HT-29 (cell line): ENCODE results near the gene BMX. TPM values are rescaled to one million over a fixed set of nuclear protein-coding genes. Genes with fewer than 3 reads are reported as not detected.

Source experiments
- DNase-seq: peaks from one replicate; pipeline ENCODE4 v3.0.0-alpha.2; 2015; ENCODE audit warnings: low spot score
- total RNA-seq: library from RNA; depleted of rRNA; stranded (reverse); fragments of >200 nt; shearing (Covaris generic); gene quantifications from 2 replicates; pipeline ENCODE4 v1.2.3, GENCODE V29; 2014; rRNA removed

The BMX gene
- not detected in 2 replicates for total RNA-seq

GRCh38 chrX:15500497-15500966, at the start of gene BMX:
Gene BMX (plus strand): TSS chrX:15500807. CDS start chrX:15508354, 7,547 bp downstream.
- no peak for DNase-seq

- no peak for DNase-seq
Observed at GRCh38 chrX:15451913-15452312, 48.7 kb upstream of the BMX start.

GRCh38 chrX:15464704-15465103, 35.9 kb upstream of the BMX start:
- no peak for DNase-seq

- no peak for DNase-seq
Observed at GRCh38 chrX:15465347-15465746, 35.3 kb upstream of the BMX start.

DNA sequence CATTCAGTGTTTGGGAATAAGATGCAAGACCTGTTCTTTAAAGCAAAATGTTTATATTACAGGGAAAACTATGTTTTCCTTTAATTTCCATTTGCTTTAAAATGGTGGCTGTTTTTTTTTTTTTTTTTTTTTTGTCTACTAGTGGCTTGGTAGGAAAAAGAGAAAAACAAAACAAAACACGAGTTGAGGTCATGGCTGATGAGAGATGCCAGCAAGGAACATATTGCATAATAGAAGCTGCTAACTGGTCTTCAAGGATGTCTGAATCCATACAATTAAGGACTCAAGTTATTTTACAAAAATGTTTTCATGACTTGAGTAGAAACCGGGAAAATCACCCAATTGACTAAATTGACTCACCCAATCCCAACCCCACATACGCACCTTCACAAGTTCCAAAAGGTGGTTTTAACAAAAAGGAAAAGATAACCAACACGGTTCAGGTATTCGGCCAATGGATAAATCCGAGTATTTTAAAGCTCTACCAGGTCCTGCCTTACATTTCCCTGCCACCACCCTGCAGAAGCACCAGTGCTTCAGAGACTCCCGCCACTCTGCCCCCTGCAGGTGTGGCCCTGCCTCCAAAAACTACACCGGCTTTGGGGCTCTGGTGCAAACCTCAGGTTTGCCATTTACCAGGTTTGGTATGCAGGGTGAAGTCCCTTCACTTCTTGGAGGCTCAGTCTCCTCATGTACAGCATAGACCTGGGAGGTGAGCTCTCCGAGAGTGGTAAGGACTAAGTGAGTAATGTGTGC, 34.5 kb upstream of the BMX start:
- no peak for DNase-seq

GRCh38 chrX:15468036-15468435, 32.6 kb upstream of the BMX start:
- DNase-seq, result peak; percentile 3

GRCh38 chrX:15469613-15470012, 31.0 kb upstream of the BMX start:
- DNase-seq, result no peak

DNA sequence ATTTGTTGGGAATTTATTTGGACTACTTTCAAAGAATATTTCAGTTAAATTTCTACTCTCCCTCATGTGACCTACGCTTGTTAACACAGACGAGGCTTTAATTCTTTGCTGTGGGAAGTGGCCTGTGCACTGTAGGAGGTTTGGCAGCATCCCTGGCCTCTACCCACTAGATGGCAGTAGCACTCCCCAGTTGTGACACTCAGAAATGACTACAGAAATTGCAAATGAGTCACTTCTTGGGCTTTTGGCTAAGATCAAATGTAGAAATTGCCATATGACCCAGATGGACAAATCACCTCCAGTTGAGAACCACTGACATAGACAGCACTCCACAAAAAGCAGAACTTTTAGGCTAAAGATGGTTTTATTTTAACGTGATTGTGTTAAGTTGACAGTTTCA, 29.6 kb upstream of the BMX start:
- peak; percentile 67 for DNase-seq

- no peak for DNase-seq
Observed at GRCh38 chrX:15472531-15472930, 28.1 kb upstream of the BMX start.

GRCh38 chrX:15474028-15474427, 26.6 kb upstream of the BMX start:
- DNase-seq, result no peak

DNA sequence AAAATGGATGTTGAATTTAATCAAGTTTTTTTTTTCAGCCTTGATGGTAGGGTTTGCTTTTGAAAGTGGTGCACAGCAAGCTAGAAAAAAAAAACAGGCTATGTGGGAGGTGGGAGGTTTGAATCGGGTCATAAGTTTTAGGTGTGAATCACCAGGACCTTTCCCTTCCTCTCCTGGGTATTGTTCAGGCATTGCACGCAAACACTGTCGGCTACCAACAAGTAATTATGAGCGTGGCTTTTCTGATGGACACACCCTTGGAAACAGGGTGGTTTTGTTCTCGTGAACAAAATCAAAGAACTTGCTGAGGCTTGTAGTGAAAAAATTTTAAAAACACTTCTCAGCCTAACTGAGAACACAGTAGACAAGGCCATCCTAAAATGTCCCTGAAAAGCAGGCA, 25.6 kb upstream of the BMX start:
- DNase-seq, result no peak

- DNase-seq, result no peak
Observed at GRCh38 chrX:15475486-15475885, 25.1 kb upstream of the BMX start.

GRCh38 chrX:15483891-15484290, 16.7 kb upstream of the BMX start:
- no peak for DNase-seq

DNA sequence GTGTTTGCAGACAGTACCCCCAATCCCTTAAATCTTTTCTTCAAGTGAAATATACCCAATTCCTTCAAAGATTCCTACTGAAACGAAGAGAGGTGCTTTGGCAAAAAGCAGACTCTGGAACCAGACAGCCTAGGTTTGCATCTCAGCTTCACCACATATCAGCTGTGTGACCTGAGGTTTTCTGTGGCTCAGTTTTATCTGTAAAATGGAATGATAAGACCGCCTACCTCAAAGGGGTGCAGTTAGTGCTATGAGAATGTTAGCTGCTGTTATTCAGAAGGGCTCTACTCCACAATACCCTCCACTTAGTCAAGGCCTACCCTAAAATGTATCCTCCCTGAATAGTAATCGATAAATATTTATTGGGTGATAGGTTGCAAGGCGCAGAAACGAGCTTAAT, 8.1 kb upstream of the BMX start:
- peak; percentile 1 for DNase-seq

DNA sequence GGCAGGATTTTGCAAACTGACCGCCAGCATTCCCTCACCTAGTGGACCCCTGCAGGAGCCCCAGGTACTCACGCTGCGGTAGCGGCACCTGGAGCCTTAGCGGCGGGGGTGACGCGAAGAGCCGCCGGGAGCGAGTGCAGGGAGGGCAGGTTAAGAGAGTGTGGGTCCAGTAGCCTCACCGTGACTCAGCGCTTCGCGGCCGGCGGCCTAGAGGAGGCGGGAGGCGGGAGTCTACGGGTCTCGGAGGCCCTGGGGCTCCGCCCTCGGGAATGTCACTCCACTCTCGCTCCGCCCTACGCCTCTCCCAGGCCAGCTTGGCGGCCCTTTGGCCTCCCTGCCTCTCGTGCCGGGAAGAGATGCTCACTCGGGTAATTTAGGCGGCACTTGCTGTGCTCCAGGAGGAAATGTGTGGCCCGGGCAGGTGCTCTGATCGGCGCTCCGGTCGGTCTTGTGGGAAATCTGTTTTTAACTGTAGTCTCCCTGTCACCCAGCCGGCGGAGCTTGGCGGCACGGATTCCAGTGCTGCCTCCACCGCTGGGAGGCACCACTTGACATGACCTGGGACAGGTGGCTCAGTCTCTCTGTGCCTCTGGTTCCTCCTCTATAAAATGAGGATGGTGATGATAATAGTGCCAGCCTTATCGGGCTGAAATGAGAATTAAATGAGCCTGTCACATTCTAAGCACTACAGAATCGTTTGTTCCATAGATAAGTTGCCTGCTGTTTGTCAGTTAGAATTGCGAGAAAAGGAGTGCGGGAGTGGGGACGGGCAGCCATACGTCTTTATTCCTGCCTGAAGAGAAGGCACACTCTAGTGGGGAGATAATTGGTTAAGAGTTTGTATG, 7.3 kb upstream of the BMX start, which contains the start of gene PIR:
TSS of gene PIR (minus strand) at position 216 of the 845 bp plus-strand sequence. CDS start 2,076 bp downstream, outside the sequence.
- peak; percentile 75 for DNase-seq

DNA sequence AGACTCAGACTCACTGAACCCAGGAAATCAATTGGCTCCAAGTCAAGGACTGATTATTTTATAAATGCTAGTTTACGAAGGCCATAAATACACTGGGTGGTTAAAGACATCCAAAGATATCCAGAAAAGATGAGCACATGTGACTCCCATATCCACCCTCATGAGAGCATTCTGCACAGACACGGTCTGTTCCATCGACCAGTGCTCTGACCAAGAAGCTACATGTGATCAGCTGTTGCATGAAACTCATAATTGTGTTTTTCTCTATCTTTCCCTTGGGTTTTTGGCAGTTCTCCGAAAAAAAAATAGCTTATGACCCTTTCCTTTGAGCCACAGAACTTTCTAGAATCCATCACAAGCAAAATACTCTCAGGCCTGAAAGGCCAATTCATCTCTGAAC, 4.8 kb upstream of the BMX start:
- DNase-seq, result no peak

GRCh38 chrX:15496824-15497223, 3.8 kb upstream of the BMX start:
- DNase-seq, result no peak

DNA sequence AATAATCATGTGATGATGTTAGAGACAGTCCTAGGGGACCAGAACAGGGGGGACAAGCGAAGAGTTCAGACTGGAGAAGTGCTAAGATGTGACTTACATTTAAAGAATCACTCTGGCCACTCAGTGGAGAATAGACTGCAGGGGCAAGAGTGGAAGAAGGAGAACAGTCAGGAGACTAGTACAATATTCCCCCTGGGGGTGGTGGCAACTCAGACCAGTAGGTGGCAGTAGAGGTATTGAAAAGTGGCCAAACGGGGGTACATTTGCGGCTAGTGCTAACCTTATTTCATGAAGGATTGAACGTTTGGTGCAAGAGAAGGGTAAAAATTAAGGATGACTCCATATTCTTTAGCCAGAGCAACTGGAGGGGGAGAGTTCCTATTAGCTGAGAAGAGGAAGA, 2.7 kb upstream of the BMX start:
- peak; percentile 60 for DNase-seq

- DNase-seq, result no peak
Observed at GRCh38 chrX:15498741-15499140, 1.9 kb upstream of the BMX start.

- no peak for DNase-seq
Observed at GRCh38 chrX:15499976-15500375, 631 bp upstream of the BMX start.

GRCh38 chrX:15501506-15501905, 899 bp downstream of the BMX start:
- no peak for DNase-seq

GRCh38 chrX:15504661-15505060, 4.1 kb downstream of the BMX start:
- DNase-seq, result no peak

DNA sequence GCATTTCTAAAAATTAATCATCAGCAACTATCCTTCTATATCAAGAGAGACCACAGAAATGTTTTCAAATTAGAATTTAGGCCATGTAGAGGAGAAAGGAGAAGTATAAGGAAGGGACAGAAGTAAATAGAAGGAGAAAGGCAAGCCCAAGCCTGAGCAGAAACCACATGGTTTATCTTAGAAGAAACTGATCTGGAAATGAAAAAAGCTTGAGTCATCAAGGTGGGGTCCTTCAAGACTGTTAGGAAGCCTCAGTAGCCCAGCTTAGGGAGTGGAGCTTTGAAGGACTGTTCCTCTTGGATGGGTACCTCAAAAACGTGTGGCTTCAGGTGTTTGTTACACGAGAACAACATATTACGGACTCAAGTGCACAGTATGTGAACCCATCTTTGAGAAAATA, 4.5 kb downstream of the BMX start:
- DNase-seq, result no peak
